Transverse colon (tissue), 4 donors: ENCODE results near the gene LRBA. TPM values are rescaled to one million over a fixed set of nuclear protein-coding genes. Genes with fewer than 3 reads are reported as not detected.

ENCODE experiments used
- DNase-seq: peaks from one replicate; pipeline ENCODE4 v3.0.0-alpha.2; 2019
- H3K27ac ChIP-seq, 4 donors: fragments of 200-600 bp; sonication (generic); 2 replicates each; pipeline ENCODE4 v1.5.1; 2016 to 2018; ENCODE audit warnings: inconsistent platforms in 4 of 4
- H3K27me3 ChIP-seq: fragments of 200-600 bp; sonication (generic); 2 replicates; pipeline ENCODE4 v1.5.1; 2017; ENCODE audit warnings: inconsistent platforms
- H3K36me3 ChIP-seq, 4 donors: fragments of 200-600 bp; sonication (generic); 2 replicates each; pipeline ENCODE4 v1.5.1; 2017 to 2019; ENCODE audit warnings: inconsistent platforms in 4 of 4
- H3K4me1 ChIP-seq, 4 donors: fragments of 200-600 bp; sonication (generic); 2 replicates each; pipeline ENCODE4 v1.5.1; 2017 to 2020; ENCODE audit warnings: inconsistent platforms in 4 of 4
- H3K4me3 ChIP-seq, 4 donors: fragments of 200-600 bp; sonication (generic); 1 replicate in 1 of 4; 2 replicates in 3 of 4; pipeline versions ENCODE4 v1.5.1 to v1.6.1; 2017 to 2019; ENCODE audit warnings: inconsistent platforms in 4 of 4
- H3K9me3 ChIP-seq, 2 donors: fragments of 200-600 bp; sonication (generic); 2 replicates each; pipeline ENCODE4 v1.5.1; 2017 to 2019; ENCODE audit warnings: inconsistent platforms in 2 of 2
- CTCF ChIP-seq, 5 experiments: fragments of 200-600 bp in 3 of 5; fragments of 450-650 bp in 2 of 5; sonication (generic) in 3 of 5; IDR thresholded peaks; 1 replicate in 2 of 5; 2 replicates in 3 of 5; pipeline ENCODE4 v1.5.1; 2016 to 2017; ENCODE audit warnings: antibody characterized with exemption in 5 of 5, inconsistent platforms in 3 of 5, mild to moderate bottlenecking in 2 of 5, moderate library complexity in 1 of 5
- EP300 ChIP-seq: sonication (generic); formaldehyde crosslinking; IDR thresholded peaks from one replicate; pipeline ENCODE4 v1.6.1; 2017; ENCODE audit warnings: antibody characterized with exemption, low read depth
- POLR2A ChIP-seq: fragments of 450-650 bp; IDR thresholded peaks from one replicate; pipeline ENCODE4 v1.6.1; 2016; ENCODE audit warnings: antibody characterized with exemption, mild to moderate bottlenecking, moderate library complexity
- POLR2AphosphoS5 ChIP-seq, 3 donors: sonication (generic); formaldehyde crosslinking; IDR thresholded peaks; one replicate each; pipeline ENCODE4 v1.6.1; 2016; ENCODE audit warnings: antibody characterized with exemption in 3 of 3
- whole genome bisulfite sequencing, 2 donors: methylation state at CpG; one replicate each; pipeline ENCODE4 v1.1.5; 2018; ENCODE audit warnings: low coverage in 1 of 2; 5-methylcytosine and 5-hydroxymethylcytosine counted together
- in situ Hi-C, 4 donors: fragments of 200-750 bp; cut with MboI; loops; one replicate each; pipeline versions ENCODE4 v1.15.0 to v1.15.1; 2017; ENCODE audit warnings: low sequenced_read_pairs in 3 of 4, low pct_ligation_motif_present in 1 of 4, low pct_unique_long_range_greater_than_20kb in 1 of 4
- intact Hi-C: fragments of 100-400 bp; cut with DNase I; formaldehyde crosslinking; loops from one replicate; pipeline ENCODE4 v1.15.1; 2023; ENCODE audit warnings: low total_unique reads
- total RNA-seq, 4 donors: library from RNA; depleted of rRNA; stranded (reverse); fragments of >200 nt; gene quantifications; one replicate each; pipeline ENCODE4 v1.1.0, GENCODE V29; 2016

LRBA gene
- total RNA-seq, 4 donors from 2014 or later, result 82.7 to 125 (median 112) TPM

- H3K4me3 ChIP-seq, result no peak overlapping the region
- H3K4me1 ChIP-seq, result peaks cover 0 to 7% (median 0%) of the 10 kb centered on the region in 4 donors
- H3K9me3 ChIP-seq, result no peaks in the 10 kb centered on the region
- no peaks in the 10 kb centered on the region for H3K27me3 ChIP-seq
- DNase-seq, result no peak
- in situ Hi-C loops (no loop called here), intact Hi-C loops (no loop called here)
- H3K27ac ChIP-seq, result no peak overlapping the region
- TF ChIP-seq CTCF (IDR thresholded peaks at IDR 0.05) (no peak), POLR2AphosphoS5 (IDR thresholded peaks at IDR 0.05) (no peak), POLR2A (no peak), EP300 (no peak)
- H3K36me3 ChIP-seq, result peaks cover 0 to 13% (median 0%) of the 10 kb centered on the region in 4 donors
These were observed 126.5 kb downstream of the LRBA start for GRCh38 chr4:150888625-150889024.

GRCh38 chr4:150888217-150888616, 126.9 kb downstream of the LRBA start:
- in situ Hi-C loops (no loop called here), intact Hi-C loops (no loop called here)
- no peak overlapping the region for H3K27ac ChIP-seq
- WGBS, 2 donors, result 0% methylated on average over 1 of the region's 1 CpG
- no peak overlapping the region for H3K4me3 ChIP-seq
- H3K36me3 ChIP-seq, result peaks cover 0 to 9% (median 0%) of the 10 kb centered on the region in 4 donors
- H3K27me3 ChIP-seq, result no peaks in the 10 kb centered on the region
- no peaks in the 10 kb centered on the region for H3K9me3 ChIP-seq
- DNase-seq, result no peak
- H3K4me1 ChIP-seq, result peaks cover 0 to 7% (median 0%) of the 10 kb centered on the region in 4 donors
- TF ChIP-seq EP300 (no peak), POLR2A (no peak), CTCF (IDR thresholded peaks at IDR 0.05) (no peak), POLR2AphosphoS5 (IDR thresholded peaks at IDR 0.05) (no peak)

DNA sequence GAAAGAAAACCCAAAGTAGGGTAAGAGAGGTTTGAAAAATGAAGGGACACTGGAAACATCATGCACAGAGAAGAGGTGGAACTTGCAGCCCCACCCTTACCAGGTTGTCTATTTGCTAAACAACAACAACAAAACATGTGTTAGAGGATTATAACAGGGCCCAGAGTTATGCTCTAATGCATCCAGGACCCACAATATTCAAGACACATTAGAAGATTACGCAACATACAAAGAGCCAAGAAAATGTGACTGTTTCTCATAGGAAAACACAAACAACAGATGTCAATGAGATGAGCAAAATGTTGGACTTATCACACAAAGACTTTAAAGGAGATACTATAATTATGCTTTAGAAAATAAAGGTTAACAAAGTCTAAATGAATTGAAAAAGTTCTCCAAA, 128.5 kb downstream of the LRBA start:
- H3K36me3 ChIP-seq, result peaks cover 0 to 4% (median 0%) of the 10 kb centered on the region in 4 donors
- intact Hi-C loops, result no loop called here
- no peak for TF ChIP-seq POLR2AphosphoS5 (IDR thresholded peaks at IDR 0.05)
- no peak for TF ChIP-seq POLR2A
- no peak for TF ChIP-seq EP300
- no peak for TF ChIP-seq CTCF (IDR thresholded peaks at IDR 0.05)
- no peaks in the 10 kb centered on the region for H3K9me3 ChIP-seq
- no peak overlapping the region for H3K27ac ChIP-seq
- no peak for DNase-seq
- WGBS, 2 donors, result 97% methylated on average over 1 of the region's 1 CpG; no CpG with 5 or more reads in 1 of the 2 donors
- H3K4me3 ChIP-seq, result no peak overlapping the region
- no peaks in the 10 kb centered on the region for H3K27me3 ChIP-seq
- H3K4me1 ChIP-seq, result peaks cover 0 to 7% (median 0%) of the 10 kb centered on the region in 4 donors
- in situ Hi-C loops, result no loop called here

DNA sequence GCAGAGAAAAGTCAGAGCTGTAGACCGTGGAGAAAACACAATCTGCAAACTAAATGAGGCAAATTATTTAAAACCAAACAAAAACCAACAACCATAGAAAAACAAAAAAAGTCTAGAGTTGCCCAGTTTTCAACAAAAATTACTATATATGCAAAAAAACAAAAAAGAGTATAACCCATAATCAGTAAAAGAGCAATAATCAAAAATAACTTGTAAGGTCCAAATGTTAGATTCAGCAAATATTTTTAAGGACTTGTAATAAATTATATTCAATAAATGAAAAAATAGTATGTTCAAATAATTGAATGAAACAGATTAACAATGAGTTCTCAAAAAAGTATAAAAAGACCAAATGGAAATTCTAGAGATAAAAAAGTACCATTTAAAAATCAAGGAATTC, 130.5 kb downstream of the LRBA start:
- Histone ChIP-seq H3K36me3 (peaks cover 0 to 15% (median 0%) of the 10 kb centered on the region in 4 donors), H3K9me3 (no peaks in the 10 kb centered on the region), H3K27me3 (no peaks in the 10 kb centered on the region), H3K4me3 (no peak overlapping the region), H3K4me1 (peaks cover 0 to 7% (median 0%) of the 10 kb centered on the region in 4 donors), H3K27ac (no peak overlapping the region)
- DNase-seq, result no peak
- TF ChIP-seq EP300, result no peak
- no peak for TF ChIP-seq CTCF (IDR thresholded peaks at IDR 0.05)
- no peak for TF ChIP-seq POLR2AphosphoS5 (IDR thresholded peaks at IDR 0.05)
- no peak for TF ChIP-seq POLR2A
- intact Hi-C loops (no loop called here), in situ Hi-C loops (no loop called here)
- WGBS, 2 donors, result 98 to 100% methylated on average over 1 of the region's 1 CpG
